Activated T-helper 1 cell treated with Interleukin-2 at 50 U/mL for 16 hours (primary cell): ENCODE data around the gene SI.
"Not testable (repeated sequence)": the region's sequence is repeated elsewhere in the genome, so short reads cannot be mapped to it uniquely, and the experiment has no call there.

ENCODE experiments used
- DNase-seq: peaks from one replicate; pipeline ENCODE4 v3.0.0-alpha.2; 2020; ENCODE audit warnings: low read depth

The SI gene

DNA sequence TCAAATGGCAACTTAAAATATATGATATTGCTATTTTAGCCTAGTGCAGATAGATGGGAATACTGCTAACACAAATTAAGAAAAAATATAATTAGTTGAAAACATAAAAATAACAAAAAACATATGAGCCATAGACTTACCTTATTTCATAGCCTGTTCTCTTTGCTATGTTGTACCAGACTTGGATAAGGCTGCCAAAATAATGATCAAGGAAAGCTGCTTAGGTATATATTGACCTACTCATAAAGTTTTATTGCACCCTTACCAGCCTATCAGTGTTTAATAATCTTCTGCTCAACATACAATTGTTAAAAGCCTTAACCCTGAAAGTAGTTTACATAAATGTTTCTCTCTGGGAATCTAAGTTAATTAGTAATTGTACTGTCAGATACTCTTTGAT lies at the start of gene SI:
Gene SI (minus strand): TSS at position 204 of the 400 bp plus-strand sequence. CDS start 2,484 bp downstream, outside the sequence.
- DNase-seq: no peak

DNA sequence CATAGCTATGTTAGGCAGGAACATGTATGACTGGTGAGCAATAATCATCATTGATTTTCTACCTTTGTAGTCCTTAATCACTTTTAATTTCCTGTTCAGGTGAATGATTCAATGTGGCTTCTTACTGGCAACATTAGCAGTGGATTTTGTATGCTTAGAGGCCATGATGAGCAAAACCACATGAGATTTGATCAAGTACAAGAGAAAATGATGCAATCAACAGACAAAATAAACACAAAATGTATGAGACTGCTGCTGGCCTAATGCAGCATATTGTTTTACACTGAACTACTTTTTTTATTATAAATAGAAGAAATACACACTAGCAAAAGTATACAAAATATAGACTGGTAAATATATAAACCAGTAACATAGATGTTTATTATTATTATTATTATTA lies 47.5 kb upstream of the SI start:
- no peak for DNase-seq

DNA sequence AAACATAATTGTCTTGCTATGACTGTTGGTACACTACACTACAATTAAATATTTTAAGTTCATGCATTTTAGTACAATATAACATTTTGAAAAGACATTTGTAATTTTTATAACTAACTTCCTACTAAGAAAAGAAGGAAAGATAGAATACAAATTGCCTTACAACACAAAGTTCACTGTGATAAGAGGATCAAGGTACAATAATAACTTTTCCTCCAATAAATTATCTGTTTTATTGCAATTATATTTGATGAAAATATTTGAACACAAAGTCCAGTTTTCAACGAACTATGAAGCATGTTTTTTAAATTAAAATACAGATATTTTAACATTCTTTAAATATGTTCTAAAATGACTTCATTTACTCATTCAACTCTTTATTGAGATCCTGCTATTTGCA lies 33.1 kb upstream of the SI start:
- DNase-seq: no peak

DNA sequence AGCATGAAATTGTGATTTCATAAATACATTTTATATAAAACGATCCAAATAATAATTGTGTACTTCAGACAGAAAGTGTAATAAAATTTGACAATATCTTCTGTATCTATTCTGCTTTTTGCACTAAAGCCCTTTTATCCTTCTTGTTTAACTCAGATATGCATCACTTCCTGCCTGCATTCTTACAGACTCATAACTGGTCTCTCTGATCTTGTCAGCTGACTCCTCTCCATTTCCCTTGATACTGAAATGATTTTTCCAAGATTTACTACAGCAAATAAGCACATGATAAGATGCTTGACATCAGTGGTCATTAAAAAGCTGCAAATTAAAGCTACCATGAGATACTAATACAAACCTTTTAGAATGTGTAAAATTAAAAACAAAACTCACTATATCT lies 25.3 kb upstream of the SI start:
- DNase-seq: no peak

DNA sequence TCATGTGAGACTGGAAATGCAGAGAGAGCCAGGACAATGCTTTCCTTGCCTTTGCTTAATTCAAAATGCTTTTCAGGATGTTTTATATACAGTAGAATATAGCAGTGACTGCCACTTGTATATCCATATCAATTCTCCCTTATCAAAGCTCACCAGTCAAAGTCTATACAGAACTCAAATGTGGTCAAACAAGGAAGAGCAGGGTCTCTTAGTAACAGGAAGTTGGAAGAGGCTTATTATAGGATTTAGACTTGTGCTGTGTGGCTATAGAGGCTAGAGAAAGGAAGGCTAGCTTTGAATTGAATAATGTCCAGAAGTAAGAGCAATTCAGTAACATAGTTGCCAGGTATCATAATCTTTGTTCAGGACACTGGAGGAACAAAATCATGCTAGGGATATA lies 4.4 kb upstream of the SI start:
- no peak for DNase-seq

DNA sequence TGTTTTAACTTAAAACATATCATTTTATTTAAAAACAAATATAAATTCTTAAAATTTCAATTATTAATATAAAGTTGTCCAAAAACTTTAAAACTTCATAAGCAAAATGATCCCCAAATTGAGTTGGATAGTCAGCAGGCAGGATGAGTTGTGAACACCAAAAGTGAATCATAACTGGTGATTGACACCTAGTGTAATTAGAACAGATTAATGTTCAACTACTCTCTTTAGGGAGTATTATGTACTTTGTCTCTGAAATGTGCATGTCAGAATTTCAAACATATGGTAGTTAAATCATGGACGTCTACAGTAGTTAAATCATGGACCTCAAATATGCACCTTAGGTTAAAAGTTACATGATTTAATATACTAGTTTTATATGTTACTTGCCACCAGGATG lies 2.9 kb upstream of the SI start:
- DNase-seq: no peak

DNA sequence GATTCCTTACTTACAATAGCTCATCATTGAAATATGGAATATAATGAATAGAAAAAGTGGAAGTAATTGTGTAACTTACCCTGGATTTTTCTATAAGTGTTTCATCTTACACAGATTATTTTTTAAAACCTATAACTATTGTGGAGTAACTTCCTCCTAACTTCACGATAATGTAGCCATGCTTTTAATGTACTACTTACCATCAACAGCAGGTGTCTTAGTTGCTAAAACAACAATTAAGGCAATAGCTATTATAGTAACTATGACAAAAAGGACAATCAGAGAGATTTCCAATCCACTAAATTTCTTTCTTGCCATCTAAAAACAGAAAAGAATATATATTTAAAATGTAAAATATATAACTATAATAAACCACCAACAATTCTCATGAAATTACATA lies 2.6 kb downstream of the SI start:
- DNase-seq: no peak

DNA sequence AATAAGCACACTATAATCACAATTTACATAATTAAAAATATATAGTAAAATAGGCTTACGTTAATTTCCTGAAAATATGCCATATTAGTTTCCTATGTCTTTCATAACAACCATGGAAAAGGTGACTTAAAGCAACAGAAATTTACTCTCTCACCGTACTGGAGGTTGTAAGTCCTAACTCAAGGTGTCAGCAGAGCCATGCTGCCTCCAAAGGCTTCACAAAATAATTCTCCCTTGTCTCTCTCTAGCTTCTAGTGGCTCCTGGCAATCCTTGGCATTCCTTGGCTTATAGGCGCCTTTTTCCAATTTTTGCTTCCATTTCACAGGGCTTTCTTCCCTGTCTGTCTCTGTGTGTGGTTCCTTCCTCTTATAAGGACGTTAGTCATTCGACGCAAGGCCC lies 7.6 kb downstream of the SI start:
- no peak for DNase-seq

DNA sequence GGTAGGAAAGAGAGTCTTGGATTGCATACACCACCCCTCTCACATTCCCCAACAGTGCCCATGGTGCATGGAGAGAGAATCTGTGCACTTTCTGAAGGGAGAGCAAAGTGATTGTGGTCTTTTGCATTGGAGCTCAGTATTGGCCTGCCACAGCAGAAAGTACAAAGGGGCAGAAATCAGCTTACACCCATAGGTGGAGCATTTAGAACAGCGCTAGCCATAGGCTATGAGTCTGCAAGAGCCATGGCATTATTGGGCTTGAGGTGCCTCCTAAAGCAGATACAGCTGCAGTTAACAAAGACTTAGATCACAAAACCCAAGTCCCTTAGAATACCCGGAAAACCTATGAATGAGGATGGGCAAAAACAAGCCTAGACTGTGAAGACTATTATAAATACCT lies 21.8 kb downstream of the SI start:
- no peak for DNase-seq

DNA sequence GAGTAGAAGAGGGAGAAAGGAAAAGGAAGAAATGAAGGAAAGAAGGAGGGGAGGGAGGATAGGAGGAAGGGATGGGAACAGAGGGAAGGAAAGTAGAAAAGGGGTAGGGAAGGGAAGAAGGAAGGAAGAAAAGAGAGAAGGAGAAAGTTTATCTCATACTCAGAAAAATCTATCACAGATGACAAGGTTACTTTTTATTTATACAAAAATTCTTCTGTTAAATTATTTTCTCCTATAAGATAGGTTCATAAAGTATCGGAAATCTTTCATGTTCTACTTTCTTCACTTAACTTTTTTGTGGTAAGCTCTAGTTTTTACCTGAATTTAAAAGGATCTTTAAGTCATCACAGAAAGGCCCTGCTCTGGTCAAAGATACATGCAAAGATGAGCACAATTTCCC lies 38.1 kb downstream of the SI start:
- no peak for DNase-seq

DNA sequence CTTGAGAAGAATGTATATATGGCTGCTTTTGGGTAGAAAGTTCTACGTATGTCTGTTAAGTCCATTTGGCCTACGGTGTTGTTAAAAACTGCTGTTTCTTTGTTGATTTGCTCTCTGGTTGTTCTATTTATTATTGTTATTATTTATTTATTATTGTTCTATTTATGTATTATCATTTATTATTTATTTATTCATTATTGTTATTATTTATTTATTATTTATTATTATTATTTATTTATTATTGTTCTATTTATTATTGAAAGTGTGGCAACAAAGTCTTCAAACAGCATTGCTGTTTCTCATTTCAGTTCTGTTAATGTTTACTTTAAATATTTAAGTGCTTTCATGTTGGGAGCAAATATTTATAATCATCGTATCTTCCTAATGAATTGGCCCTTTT lies 66.7 kb downstream of the SI start:
- no peak for DNase-seq

DNA sequence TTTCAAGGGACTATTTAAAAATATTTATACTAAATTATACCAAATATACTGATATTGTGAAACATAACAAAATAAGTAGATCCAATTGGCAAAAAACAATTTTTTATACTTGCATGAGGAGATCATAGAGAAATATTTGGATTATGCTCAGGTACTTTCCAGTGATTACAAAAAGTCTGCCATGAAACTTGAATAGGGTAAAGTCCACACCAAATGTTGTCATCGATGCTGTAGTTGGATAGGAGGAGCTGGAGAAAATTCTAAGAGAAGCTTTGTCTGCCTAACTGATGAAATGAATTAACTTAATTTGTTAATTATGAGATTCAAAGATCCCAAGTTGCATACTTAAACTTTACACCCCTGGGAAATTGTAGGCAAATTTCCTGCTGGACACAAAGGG lies 93.3 kb downstream of the SI start:
- DNase-seq: no peak

DNA sequence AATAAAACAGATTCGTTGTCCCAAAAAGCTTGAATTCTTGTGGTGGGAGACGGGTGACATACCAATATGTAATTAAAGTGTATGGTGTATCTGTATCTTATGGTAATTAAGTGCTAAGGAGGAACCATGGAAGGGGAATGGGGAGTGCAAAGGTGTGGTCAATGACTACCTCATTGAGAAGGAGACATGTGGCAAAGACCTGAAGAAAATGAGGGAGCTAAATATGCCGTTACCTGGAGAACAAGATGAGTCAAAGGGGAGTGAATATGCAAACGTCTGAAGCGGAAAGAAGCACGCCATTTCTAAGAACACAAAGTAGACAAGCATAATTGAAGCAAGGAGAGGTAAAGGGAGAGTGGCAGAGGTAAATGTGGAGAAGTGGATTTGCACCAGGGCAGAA lies 115.7 kb downstream of the SI start:
- no peak for DNase-seq

DNA sequence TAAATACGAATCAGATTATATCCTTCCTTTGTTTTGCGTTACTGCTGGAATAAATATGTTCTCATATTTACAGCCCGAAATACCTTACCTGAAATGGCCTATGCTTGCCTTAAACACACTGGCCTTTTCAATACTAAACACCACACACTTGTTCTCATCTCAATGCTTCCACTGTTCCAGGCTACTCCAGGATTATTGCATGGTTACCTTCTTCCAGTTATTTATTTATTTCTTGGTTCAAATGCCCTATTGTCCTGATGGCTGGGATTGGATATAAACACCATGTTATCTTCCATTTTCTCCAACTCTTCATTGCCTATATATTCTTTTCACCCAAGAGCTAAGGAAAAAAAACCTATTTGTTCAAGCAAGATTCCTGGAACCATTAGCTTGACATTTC lies 125.3 kb downstream of the SI start:
- DNase-seq: no peak

DNA sequence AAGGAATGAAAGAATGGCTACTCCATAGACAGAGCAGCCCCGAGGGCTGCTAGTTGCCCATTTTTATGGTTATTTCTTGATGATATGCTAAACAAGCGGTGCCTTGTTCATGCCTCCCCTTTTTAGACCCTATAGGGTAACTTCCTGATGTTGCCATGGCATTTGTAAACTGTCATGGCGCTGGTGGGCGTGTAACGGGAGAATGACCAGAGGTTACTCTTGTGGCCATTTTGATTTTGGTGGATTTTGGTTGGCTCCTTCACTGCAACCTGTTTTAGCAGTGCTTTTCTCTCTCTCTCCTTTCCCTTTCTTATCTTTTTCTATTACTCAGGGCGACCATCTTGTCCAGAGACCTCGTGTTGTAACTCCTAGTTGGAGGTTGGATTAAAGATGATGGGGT lies 126.9 kb downstream of the SI start:
- DNase-seq: not testable (repeated sequence)

DNA sequence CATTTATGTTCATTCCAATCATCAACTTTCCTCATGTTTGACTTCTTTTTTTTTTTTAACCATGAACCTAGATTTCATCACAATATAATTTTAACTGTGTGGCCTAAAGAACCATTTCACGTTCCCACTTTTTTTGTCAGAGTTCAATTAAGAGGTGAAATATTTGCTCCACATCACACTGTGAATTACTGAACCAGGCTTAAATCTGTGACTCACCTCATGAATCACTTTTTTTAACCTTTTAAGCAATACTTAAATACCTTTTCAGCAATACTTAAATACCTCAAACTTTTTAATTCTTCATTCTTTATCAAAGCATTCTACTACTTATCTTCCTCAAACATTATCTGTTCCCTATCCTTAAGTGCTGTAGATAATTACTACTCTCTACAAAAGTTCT lies 137.6 kb downstream of the SI start:
- DNase-seq: no peak

DNA sequence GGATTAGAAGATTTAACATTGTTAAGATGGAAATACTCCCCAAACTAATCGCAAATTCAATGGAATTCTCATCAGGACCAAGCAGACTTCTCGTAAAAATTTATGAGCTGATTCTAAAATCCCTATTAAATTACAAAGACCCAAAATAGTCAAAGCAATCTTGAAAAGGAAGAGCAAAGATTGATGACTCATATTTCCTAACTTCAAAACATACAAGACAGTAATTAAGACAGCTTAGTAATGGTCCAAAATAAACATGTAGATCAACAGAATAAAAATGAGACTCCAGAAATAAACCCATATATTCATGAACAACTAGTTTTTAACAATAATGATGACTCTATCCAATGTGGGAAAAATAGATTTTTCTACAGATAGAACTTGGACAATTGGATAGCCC lies 148.7 kb downstream of the SI start:
- DNase-seq: no peak
